HepG2 (cell line): ENCODE measurements around the gene HELZ2. TPM values are rescaled to one million over a fixed set of nuclear protein-coding genes. Genes with fewer than 3 reads are reported as not detected.

ENCODE experiments used
- AHR ChIP-seq: IDR thresholded peaks from 2 replicates; pipeline ENCODE4 v1.6.1; 2018; ENCODE audit warnings: missing genetic modification reagents, missing compliant biosample characterization
- ARID4A ChIP-seq: sonication (generic); formaldehyde crosslinking; IDR thresholded peaks from 2 replicates; pipeline ENCODE4 v1.5.0; 2020; ENCODE audit warnings: mild to moderate bottlenecking, missing genetic modification reagents, borderline replicate concordance
- CENPX ChIP-seq: sonication (generic); formaldehyde crosslinking; IDR thresholded peaks from 2 replicates; pipeline ENCODE4 v1.9.0; 2021; ENCODE audit warnings: mild to moderate bottlenecking, missing genetic modification reagents, moderate library complexity
- GABPA ChIP-seq, 2 experiments: IDR thresholded peaks; 2 replicates each; pipeline ENCODE4 v1.6.1; 2011 to 2016; ENCODE audit warnings: low read depth in 2 of 2, low read length in 1 of 2, missing biosample characterization in 1 of 2, missing genetic modification characterization in 1 of 2
- GTF2F1 ChIP-seq: fragments of 150-350 bp; IDR thresholded peaks from 2 replicates; pipeline ENCODE4 v1.6.1; 2014; ENCODE audit warnings: low read length
- HDAC2 ChIP-seq: sonication (generic); formaldehyde crosslinking; IDR thresholded peaks from 2 replicates; pipeline ENCODE4 v1.4.0; 2020; ENCODE audit warnings: missing genetic modification reagents
- MEIS1 ChIP-seq: sonication (generic); formaldehyde crosslinking; IDR thresholded peaks from 2 replicates; pipeline ENCODE4 v1.9.0; 2021; ENCODE audit warnings: mild to moderate bottlenecking, missing genetic modification reagents, moderate library complexity, borderline replicate concordance
- MXD3 ChIP-seq: IDR thresholded peaks from 2 replicates; pipeline ENCODE4 v1.6.1; 2016; ENCODE audit warnings: mild to moderate bottlenecking, missing biosample characterization, missing genetic modification reagents
- NR2F1 ChIP-seq, 2 experiments: fragments of 450-650 bp in 1 of 2; formaldehyde crosslinking in 1 of 2; IDR thresholded peaks; 2 replicates each; pipeline versions ENCODE4 v1.5.0 to v1.6.1; 2016 to 2020; ENCODE audit warnings: mild to moderate bottlenecking in 1 of 2, missing compliant biosample characterization in 1 of 2, missing genetic modification reagents in 1 of 2, moderate library complexity in 1 of 2
- POLR2A ChIP-seq, 2 experiments: IDR thresholded peaks; 2 replicates each; pipeline ENCODE4 v1.6.1; 2011; ENCODE audit warnings: low read depth in 2 of 2, low read length in 2 of 2, mild to moderate bottlenecking in 1 of 2, moderate library complexity in 1 of 2; ENCODE audit not compliant: insufficient read depth in 1 of 2
- RORA ChIP-seq: sonication (generic); formaldehyde crosslinking; IDR thresholded peaks from 2 replicates; pipeline ENCODE4 v1.5.0; 2020; ENCODE audit warnings: mild to moderate bottlenecking, missing genetic modification reagents, moderate library complexity
- RXRA ChIP-seq: sonication (generic); formaldehyde crosslinking; IDR thresholded peaks from 2 replicates; pipeline ENCODE4 v1.5.1; 2020; ENCODE audit warnings: missing genetic modification reagents
- STAT6 ChIP-seq: sonication (generic); formaldehyde crosslinking; IDR thresholded peaks from 2 replicates; pipeline ENCODE4 v1.4.0; 2020; ENCODE audit warnings: missing genetic modification reagents, mild to moderate bottlenecking, borderline replicate concordance
- TGIF2 ChIP-seq: IDR thresholded peaks from 2 replicates; pipeline ENCODE4 v1.6.1; 2016; ENCODE audit warnings: control low read depth, missing compliant biosample characterization
- TOPORS ChIP-seq: sonication (generic); formaldehyde crosslinking; IDR thresholded peaks from 2 replicates; pipeline ENCODE4 v1.8.0; 2023; ENCODE audit warnings: mild to moderate bottlenecking, missing genetic modification reagents
- TRIM24 ChIP-seq: sonication (generic); formaldehyde crosslinking; IDR thresholded peaks from 2 replicates; pipeline ENCODE4 v1.8.0; 2022; ENCODE audit warnings: mild to moderate bottlenecking, missing genetic modification reagents
- ZBTB21 ChIP-seq: sonication (generic); formaldehyde crosslinking; IDR thresholded peaks from 2 replicates; pipeline ENCODE4 v1.4.0; 2020; ENCODE audit warnings: missing genetic modification reagents
- ZNF12 ChIP-seq: sonication (generic); formaldehyde crosslinking; IDR thresholded peaks from 2 replicates; pipeline ENCODE4 v1.5.0; 2020; ENCODE audit warnings: missing genetic modification reagents
- ZNF615 ChIP-seq: sonication (generic); formaldehyde crosslinking; IDR thresholded peaks from 2 replicates; pipeline ENCODE4 v1.5.0; 2020; ENCODE audit warnings: mild to moderate bottlenecking, missing genetic modification reagents, borderline replicate concordance
- ZNF713 ChIP-seq: sonication (generic); formaldehyde crosslinking; IDR thresholded peaks from 2 replicates; pipeline ENCODE4 v1.4.0; 2020; ENCODE audit warnings: mild to moderate bottlenecking, missing genetic modification reagents
- ZNF782 ChIP-seq: sonication (generic); formaldehyde crosslinking; IDR thresholded peaks from 2 replicates; pipeline ENCODE4 v1.4.0; 2020; ENCODE audit warnings: missing genetic modification reagents, mild to moderate bottlenecking, borderline replicate concordance
- polyA plus RNA-seq, 8 experiments: library from polyadenylated mRNA; depleted of rRNA in 3 of 8; stranded (reverse) in 7 of 8; unstranded in 1 of 8; fragments of >200 nt; fragmentation: Illumina TruSeq in 4 of 8; extraction: Trizol in 4 of 8; gene quantifications; 2 replicates each; pipeline versions ENCODE4 v1.2.1 to v1.2.3, GENCODE V29; 2011 to 2016; ENCODE audit warnings: low read depth in 4 of 8, missing spikeins in 1 of 8, mixed read lengths in 1 of 8; ENCODE audit not compliant: insufficient read depth in 1 of 8
- total RNA-seq, 5 experiments: library from RNA; depleted of rRNA; stranded (reverse); fragments of >200 nt; fragmentation: Illumina TruSeq; extraction: Trizol; gene quantifications; 2 replicates each; pipeline ENCODE4 v1.2.3, GENCODE V29; 2016; ENCODE audit warnings: low read depth in 1 of 5

Gene HELZ2
- total and polyA plus RNA-seq, 2 of the 13 experiments (the other 11 are each of a cell fraction or from before 2014, with no cell fraction given), result 9.6 to 10.1 TPM

GRCh38 chr20:63537525-63538203, 36.4 kb downstream of the HELZ2 start (continued):
- peak; percentile 80 for TF ChIP-seq TOPORS (CRISPR knock-in tag)
- peak; percentile 78 for TF ChIP-seq HDAC2 (CRISPR knock-in tag)
- TF ChIP-seq STAT6 (CRISPR knock-in tag), result no peak; the same call in 1 of the 2 replicates
- TF ChIP-seq ZBTB21, result no peak
- TF ChIP-seq ZNF615 (CRISPR knock-in tag), result peak; percentile 84; the same call in 1 of the 2 replicates
- no peak for TF ChIP-seq ZNF713 (CRISPR knock-in tag)
- TF ChIP-seq POLR2A (IDR thresholded peaks at IDR 0.05; ENCODE audit: insufficient read depth in 1 of 2, low read depth in 2 of 2, low read length in 2 of 2), result 0 out of 4 replicates have a peak, but pooled peaks of 1 of the 2 experiments have one; percentile 30
- TF ChIP-seq TRIM24 (CRISPR knock-in tag), result no peak
- TF ChIP-seq ZNF12 (CRISPR knock-in tag), result no peak
- TF ChIP-seq MEIS1 (CRISPR knock-in tag), result peak; percentile 91; the same call in 1 of the 2 replicates
- peak; percentile 62; the same call in 1 of the 2 replicates for TF ChIP-seq AHR (CRISPR knock-in tag)
- peak; percentile 93 for TF ChIP-seq RXRA (CRISPR knock-in tag)
- TF ChIP-seq NR2F1 (CRISPR knock-in tag; IDR thresholded peaks at IDR 0.05), result peak in 1 of 2 experiments; percentile 27; a peak in 2 of 4 replicates
- TF ChIP-seq RORA (CRISPR knock-in tag), result no peak
- peak; percentile 94 for TF ChIP-seq MXD3 (CRISPR knock-in tag)
- TF ChIP-seq GTF2F1, result no peak
- peak; percentile 89 for TF ChIP-seq TGIF2 (CRISPR knock-in tag)
- TF ChIP-seq ZNF782 (CRISPR knock-in tag), result peak; percentile 55; the same call in 1 of the 2 replicates
- no peak for TF ChIP-seq CENPX (CRISPR knock-in tag)
- TF ChIP-seq GABPA (IDR thresholded peaks at IDR 0.05; ENCODE audit: low read depth, low read length), result no peak
- peak; percentile 82 for TF ChIP-seq GABPA (CRISPR knock-in tag; IDR thresholded peaks at IDR 0.05; ENCODE audit: low read depth)
- peak; percentile 73; the same call in 1 of the 2 replicates for TF ChIP-seq ARID4A
